HG02623 (cell line): Measurements from ENCODE around the gene OR1K1.
"Not testable (repeated sequence)": the region's sequence is repeated elsewhere in the genome, so short reads cannot be mapped to it uniquely, and the experiment has no call there.

Experiments
- ATAC-seq: cut with Tn5 transposase; IDR thresholded peaks from one replicate; pipeline ENCODE4 v1.9.1; 2021; ENCODE audit warnings: moderate library complexity; ENCODE audit not compliant: unreplicated experiment

Gene OR1K1

GRCh38 chr9:122800066-122801060 lies at the start of gene OR1K1:
Gene OR1K1, plus strand, starts transcription at chr9:122800123. Its CDS starts 0 bp downstream, at chr9:122800123.
- no peak for ATAC-seq

GRCh38 chr9:122754825-122755224 lies 45.1 kb upstream of the OR1K1 start:
- ATAC-seq: no peak

GRCh38 chr9:122767817-122768216 lies 32.1 kb upstream of the OR1K1 start:
- no peak for ATAC-seq

GRCh38 chr9:122777052-122777451 lies 22.9 kb upstream of the OR1K1 start:
- no peak for ATAC-seq

GRCh38 chr9:122777935-122778627 lies 21.8 kb upstream of the OR1K1 start:
- ATAC-seq: no peak

GRCh38 chr9:122779181-122779580 lies 20.7 kb upstream of the OR1K1 start:
- ATAC-seq: no peak

GRCh38 chr9:122780026-122780425 lies 19.9 kb upstream of the OR1K1 start:
- no peak for ATAC-seq

GRCh38 chr9:122781671-122782070 lies 18.3 kb upstream of the OR1K1 start:
- ATAC-seq: no peak

- no peak for ATAC-seq
Observed at GRCh38 chr9:122785269-122785668, 14.7 kb upstream of the OR1K1 start.

GRCh38 chr9:122786338-122786737 lies 13.6 kb upstream of the OR1K1 start:
- ATAC-seq: no peak

GRCh38 chr9:122788831-122789230 lies 11.1 kb upstream of the OR1K1 start, which contains the start of gene OR5C1:
Gene OR5C1, plus strand, starts transcription at chr9:122788933. Its CDS starts 0 bp downstream, at chr9:122788933.
- ATAC-seq: no peak

- ATAC-seq: no peak
Observed at GRCh38 chr9:122789256-122790046, 10.5 kb upstream of the OR1K1 start.

- ATAC-seq: no peak
Observed at GRCh38 chr9:122791872-122792669, 7.9 kb upstream of the OR1K1 start.

GRCh38 chr9:122797316-122798063 lies 2.4 kb upstream of the OR1K1 start:
- no peak for ATAC-seq

- ATAC-seq: no peak
Observed at GRCh38 chr9:122806661-122807060, 6.7 kb downstream of the OR1K1 start.

GRCh38 chr9:122807271-122807900 lies 7.5 kb downstream of the OR1K1 start:
- no peak for ATAC-seq

- no peak for ATAC-seq
Observed at GRCh38 chr9:122808141-122808540, 8.2 kb downstream of the OR1K1 start.

- not testable (repeated sequence) for ATAC-seq
Observed at GRCh38 chr9:122809261-122809660, 9.3 kb downstream of the OR1K1 start.
